CD4-positive, alpha-beta memory T cell (primary cell): ENCODE measurements around the gene CTTNBP2. TPM values are rescaled to one million over a fixed set of nuclear protein-coding genes. Genes with fewer than 3 reads are reported as not detected.

Experiments
- CTCF ChIA-PET: fragments of 350-600 bp; sonication (Branson Sonifier 250); formaldehyde crosslinking; loops from one replicate; lab custom pipeline; 2021; ENCODE audit warnings: inconsistent platforms; ENCODE audit not compliant: partially characterized antibody; lab: Charles Lee
- POLR2A ChIA-PET: fragments of 350-600 bp; sonication (Branson Sonifier 250); formaldehyde crosslinking; loops from one replicate; lab custom pipeline; 2021; ENCODE audit not compliant: partially characterized antibody; lab: Charles Lee
- DNase-seq, 5 donors: peaks; one replicate each; pipeline versions ENCODE4 v3.0.0 to v3.0.0-alpha.2; 2020 to 2022; ENCODE audit warnings: mixed read lengths in 1 of 5
- H3K27ac ChIP-seq: one replicate; pipeline ENCODE4 v1.7.0; 2013; ENCODE audit warnings: low read depth, low read length
- H3K27me3 ChIP-seq: 2 replicates; pipeline ENCODE4 v1.7.0; 2013; ENCODE audit warnings: mild to moderate bottlenecking, low read length, moderate library complexity; ENCODE audit not compliant: insufficient read depth
- H3K36me3 ChIP-seq: 2 replicates; pipeline ENCODE4 v1.7.0; 2013; ENCODE audit warnings: mild to moderate bottlenecking, low read length, moderate library complexity; ENCODE audit not compliant: insufficient read depth
- H3K4me1 ChIP-seq: 2 replicates; pipeline ENCODE4 v1.7.0; 2013; ENCODE audit warnings: mild to moderate bottlenecking, low read length, moderate library complexity; ENCODE audit not compliant: insufficient read depth
- H3K4me3 ChIP-seq, 2 donors: one replicate each; pipeline ENCODE4 v1.7.0; 2013; ENCODE audit warnings: low read length in 2 of 2, mild to moderate bottlenecking in 1 of 2
- H3K9me3 ChIP-seq, 2 donors: one replicate each; pipeline ENCODE4 v1.7.0; 2013; ENCODE audit warnings: low read length in 2 of 2, control low read depth in 1 of 2; ENCODE audit not compliant: control insufficient read depth in 1 of 2
- H3K27ac Mint-ChIP-seq, 7 donors: one replicate each; pipeline ENCODE4 v1.8.0; 2020 to 2021; ENCODE audit warnings: mixed read lengths in 7 of 7, mild to moderate bottlenecking in 6 of 7, inconsistent platforms in 3 of 7, moderate library complexity in 3 of 7
- H3K27me3 Mint-ChIP-seq, 2 donors: one replicate each; pipeline ENCODE4 v1.8.0; 2020 to 2021; ENCODE audit warnings: mixed read lengths in 2 of 2
- H3K36me3 Mint-ChIP-seq, 2 donors: one replicate each; pipeline ENCODE4 v1.8.0; 2020 to 2021; ENCODE audit warnings: mixed read lengths in 2 of 2, inconsistent platforms in 1 of 2, mild to moderate bottlenecking in 1 of 2
- H3K4me1 Mint-ChIP-seq, 4 donors: one replicate each; pipeline ENCODE4 v1.8.0; 2020 to 2021; ENCODE audit warnings: mixed read lengths in 4 of 4, mild to moderate bottlenecking in 1 of 4
- H3K4me3 Mint-ChIP-seq, 8 donors: one replicate each; pipeline ENCODE4 v1.8.0; 2020 to 2021; ENCODE audit warnings: mixed read lengths in 8 of 8, mild to moderate bottlenecking in 7 of 8, moderate library complexity in 6 of 8, inconsistent platforms in 3 of 8
- H3K9me3 Mint-ChIP-seq, 8 donors: one replicate each; pipeline ENCODE4 v1.8.0; 2020 to 2021; ENCODE audit warnings: mixed read lengths in 8 of 8, mild to moderate bottlenecking in 5 of 8, inconsistent platforms in 3 of 8, moderate library complexity in 1 of 8
- intact Hi-C: fragments of 100-400 bp; cut with micrococcal nuclease; formaldehyde crosslinking; loops from one replicate; pipeline ENCODE4 v1.15.1; 2023
- polyA plus RNA-seq, 2 donors: library from polyadenylated mRNA; unstranded; fragments of 300-500 nt; fragmentation: Illumina TruSeq; gene quantifications; one replicate each; pipeline ENCODE4 v1.2.3, GENCODE V29; 2021
- total RNA-seq, 2 experiments: library from RNA; stranded (reverse); gene quantifications; one replicate each; pipeline ENCODE4 v1.2.3, GENCODE V29; 2021

CTTNBP2 gene
- total and polyA plus RNA-seq, 4 experiments from 2014 or later = not detected

DNA sequence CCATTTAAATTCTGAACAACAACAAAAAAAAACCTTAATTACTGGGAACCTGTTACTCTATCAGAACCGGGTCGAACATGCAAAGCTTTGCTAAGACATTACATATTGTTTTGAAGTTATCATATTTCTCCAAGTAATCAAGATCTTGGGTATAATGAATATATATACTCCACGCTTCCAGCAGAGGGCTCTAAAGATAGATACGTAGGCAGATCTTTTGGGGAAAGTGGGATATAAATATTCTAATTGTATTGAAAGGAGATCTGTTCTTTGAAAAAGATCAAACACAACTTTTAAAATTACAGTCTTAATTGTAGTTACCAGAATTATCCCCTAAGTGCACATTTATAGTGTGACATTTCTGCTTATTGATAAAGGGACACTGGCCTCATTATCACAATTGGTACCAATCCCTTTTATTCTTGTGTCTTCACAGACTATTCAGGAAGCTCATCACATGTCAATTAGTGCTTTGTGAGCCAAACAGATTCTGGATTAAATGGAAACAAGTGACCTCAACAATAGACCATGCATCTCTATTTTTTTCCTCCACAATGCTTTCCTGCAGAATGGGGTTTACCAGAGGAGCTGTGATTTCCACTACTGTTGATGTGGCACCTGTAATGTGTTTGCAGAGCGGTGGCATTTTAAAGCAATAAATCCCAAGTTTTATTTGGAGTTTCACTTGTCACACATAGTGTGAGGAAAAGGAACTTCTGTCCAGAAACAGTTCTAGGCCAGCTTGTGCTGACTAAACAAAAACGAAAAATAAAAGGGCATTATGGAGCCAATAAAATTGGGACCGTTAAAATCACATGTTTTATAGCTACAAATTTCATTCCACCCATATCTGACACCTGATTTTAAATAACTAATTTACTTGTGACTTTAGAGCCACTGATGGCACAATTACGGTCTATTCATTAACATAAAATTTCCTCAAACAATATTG is 122.4 kb downstream of the CTTNBP2 start:
- intact Hi-C loops = loop anchor here (10.0 kb wide), 1 partner anchor 444 kb away; no protein-coding TSS in a partner anchor
- no peaks in the 10 kb centered on the region for H3K9me3 Mint-ChIP-seq
- no peak overlapping the region for H3K27ac Mint-ChIP-seq
- H3K36me3 Mint-ChIP-seq = no peaks in the 10 kb centered on the region
- Histone ChIP-seq H3K4me3 (no peak overlapping the region), H3K27ac (no peak overlapping the region), H3K27me3 (no peaks in the 10 kb centered on the region), H3K4me1 (no peaks in the 10 kb centered on the region), H3K9me3 (no peaks in the 10 kb centered on the region), H3K36me3 (no peaks in the 10 kb centered on the region)
- no peak overlapping the region for H3K4me3 Mint-ChIP-seq
- DNase-seq = no peak
- CTCF ChIA-PET = no interaction called here
- no peaks in the 10 kb centered on the region for H3K4me1 Mint-ChIP-seq
- POLR2A ChIA-PET = no interaction called here
- peaks cover 0 to 2% of the 10 kb centered on the region in 2 donors for H3K27me3 Mint-ChIP-seq

DNA sequence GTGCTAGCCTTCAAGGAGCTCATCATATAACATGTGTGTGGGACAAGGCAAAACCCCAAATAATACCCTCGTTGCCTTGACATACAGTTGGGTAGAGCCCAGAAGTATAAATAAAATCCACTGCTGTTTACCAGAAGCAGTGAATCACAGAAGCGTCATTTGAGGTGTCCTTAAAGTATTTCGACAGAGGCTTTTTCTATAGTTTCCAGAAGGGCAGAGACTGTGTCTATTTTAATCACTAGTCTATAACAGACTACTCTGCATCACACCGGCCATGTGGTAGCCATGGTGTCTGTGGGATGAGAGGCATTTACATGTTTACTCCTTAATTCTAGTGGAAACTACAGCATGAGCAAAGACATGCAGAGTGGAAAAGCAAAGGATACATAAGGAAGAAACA is 131.3 kb downstream of the CTTNBP2 start:
- H3K36me3 Mint-ChIP-seq = no peaks in the 10 kb centered on the region
- Histone ChIP-seq H3K27ac (no peak overlapping the region), H3K27me3 (no peaks in the 10 kb centered on the region), H3K9me3 (no peaks in the 10 kb centered on the region), H3K36me3 (no peaks in the 10 kb centered on the region), H3K4me3 (no peak overlapping the region), H3K4me1 (no peaks in the 10 kb centered on the region)
- ChIA-PET CTCF (no interaction called here), POLR2A (no interaction called here)
- H3K27me3 Mint-ChIP-seq = no peaks in the 10 kb centered on the region
- no peak for DNase-seq
- peaks cover 0 to 3% (median 0%) of the 10 kb centered on the region in 8 donors for H3K9me3 Mint-ChIP-seq
- H3K4me1 Mint-ChIP-seq = no peaks in the 10 kb centered on the region
- H3K27ac Mint-ChIP-seq = no peak overlapping the region
- H3K4me3 Mint-ChIP-seq = no peak overlapping the region
- intact Hi-C loops = no loop called here

DNA sequence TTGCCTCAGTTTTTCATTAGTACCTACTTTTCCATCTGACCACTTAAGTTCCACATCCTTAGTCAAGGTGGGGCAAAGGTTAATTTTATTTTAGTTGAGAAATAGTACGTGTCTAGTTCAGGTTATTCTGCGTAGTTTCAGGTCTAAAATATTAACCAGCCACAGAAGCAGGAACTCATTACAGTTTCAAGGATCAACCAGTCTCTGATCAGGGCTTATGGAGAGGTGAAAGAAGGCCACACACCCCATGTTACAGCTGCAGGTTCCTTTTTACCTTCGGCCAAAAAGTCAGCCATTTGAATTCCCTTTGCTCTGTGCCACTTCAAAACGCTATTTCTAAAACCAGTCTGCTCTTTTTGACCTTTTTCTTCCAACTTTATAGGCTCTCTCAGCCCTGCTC is 134.2 kb downstream of the CTTNBP2 start:
- Histone ChIP-seq H3K27ac (no peak overlapping the region), H3K9me3 (no peaks in the 10 kb centered on the region), H3K4me3 (no peak overlapping the region), H3K4me1 (no peaks in the 10 kb centered on the region), H3K36me3 (no peaks in the 10 kb centered on the region), H3K27me3 (no peaks in the 10 kb centered on the region)
- H3K4me1 Mint-ChIP-seq = no peaks in the 10 kb centered on the region
- ChIA-PET CTCF (no interaction called here), POLR2A (no interaction called here)
- no peaks in the 10 kb centered on the region for H3K27me3 Mint-ChIP-seq
- no peak for DNase-seq
- no peaks in the 10 kb centered on the region for H3K36me3 Mint-ChIP-seq
- H3K4me3 Mint-ChIP-seq = no peak overlapping the region
- intact Hi-C loops = no loop called here
- no peak overlapping the region for H3K27ac Mint-ChIP-seq
- H3K9me3 Mint-ChIP-seq = peaks cover 0 to 1% (median 0%) of the 10 kb centered on the region in 8 donors

DNA sequence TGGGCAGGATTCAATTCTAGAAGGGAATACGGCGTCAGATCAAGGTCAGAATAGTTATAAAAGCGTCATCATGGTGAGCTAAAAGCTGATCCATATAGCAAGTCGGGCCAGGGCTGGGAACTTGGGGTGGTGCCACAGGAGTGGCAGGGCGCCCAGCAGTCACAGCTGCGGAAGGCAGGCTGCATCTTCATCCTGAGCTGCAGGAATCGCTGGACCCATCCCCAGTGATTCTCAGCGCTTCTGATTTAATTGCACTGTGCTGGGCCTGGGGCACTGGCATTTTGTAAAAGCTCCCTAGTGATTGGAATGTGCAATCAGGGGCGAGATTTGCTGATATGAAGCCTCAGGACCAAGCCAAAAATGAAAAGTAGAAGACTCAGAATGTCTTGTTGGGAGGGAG is 135.3 kb downstream of the CTTNBP2 start:
- ChIA-PET POLR2A (no interaction called here), CTCF (no interaction called here)
- Histone ChIP-seq H3K27me3 (no peaks in the 10 kb centered on the region), H3K4me3 (no peak overlapping the region), H3K36me3 (no peaks in the 10 kb centered on the region), H3K9me3 (no peaks in the 10 kb centered on the region), H3K4me1 (no peaks in the 10 kb centered on the region), H3K27ac (no peak overlapping the region)
- H3K27me3 Mint-ChIP-seq = no peaks in the 10 kb centered on the region
- H3K4me3 Mint-ChIP-seq = no peak overlapping the region
- intact Hi-C loops = no loop called here
- no peak for DNase-seq
- H3K4me1 Mint-ChIP-seq = no peaks in the 10 kb centered on the region
- H3K9me3 Mint-ChIP-seq = peaks cover 0 to 1% (median 0%) of the 10 kb centered on the region in 8 donors
- H3K36me3 Mint-ChIP-seq = no peaks in the 10 kb centered on the region
- no peak overlapping the region for H3K27ac Mint-ChIP-seq

DNA sequence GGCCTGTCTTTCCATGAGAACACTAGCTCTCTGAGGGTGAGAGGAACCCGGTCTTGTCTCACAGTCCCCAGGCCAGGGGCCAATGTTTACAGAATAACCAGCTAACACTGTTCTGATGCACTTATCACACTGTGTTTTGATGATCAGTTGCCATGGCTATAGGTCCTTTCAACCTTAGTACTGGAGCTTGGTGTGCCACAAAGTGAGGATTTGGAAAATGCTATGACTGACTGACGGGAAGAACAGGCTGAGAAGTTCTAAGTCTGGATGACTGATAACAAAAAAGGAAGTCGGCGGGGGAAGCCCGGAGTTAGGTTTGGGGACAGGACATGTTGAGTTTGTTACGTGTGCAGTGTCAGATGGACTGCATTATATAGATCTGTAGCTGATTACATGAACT is 141.8 kb downstream of the CTTNBP2 start:
- intact Hi-C loops = no loop called here
- DNase-seq = no peak
- no peaks in the 10 kb centered on the region for H3K9me3 ChIP-seq
- no peaks in the 10 kb centered on the region for H3K27me3 ChIP-seq
- no peak overlapping the region for H3K4me3 Mint-ChIP-seq
- no peaks in the 10 kb centered on the region for H3K36me3 ChIP-seq
- H3K27me3 Mint-ChIP-seq = peaks cover 0 to 2% of the 10 kb centered on the region in 2 donors
- no peak overlapping the region for H3K4me3 ChIP-seq
- CTCF ChIA-PET = interaction anchor here (0.8 kb wide), 1 partner anchor 15 kb away, joined by 3 read pairs; no protein-coding TSS in a partner anchor
- H3K4me1 ChIP-seq = no peaks in the 10 kb centered on the region
- POLR2A ChIA-PET = no interaction called here
- no peaks in the 10 kb centered on the region for H3K9me3 Mint-ChIP-seq
- no peaks in the 10 kb centered on the region for H3K36me3 Mint-ChIP-seq
- no peak overlapping the region for H3K27ac ChIP-seq
- no peak overlapping the region for H3K27ac Mint-ChIP-seq
- no peaks in the 10 kb centered on the region for H3K4me1 Mint-ChIP-seq

DNA sequence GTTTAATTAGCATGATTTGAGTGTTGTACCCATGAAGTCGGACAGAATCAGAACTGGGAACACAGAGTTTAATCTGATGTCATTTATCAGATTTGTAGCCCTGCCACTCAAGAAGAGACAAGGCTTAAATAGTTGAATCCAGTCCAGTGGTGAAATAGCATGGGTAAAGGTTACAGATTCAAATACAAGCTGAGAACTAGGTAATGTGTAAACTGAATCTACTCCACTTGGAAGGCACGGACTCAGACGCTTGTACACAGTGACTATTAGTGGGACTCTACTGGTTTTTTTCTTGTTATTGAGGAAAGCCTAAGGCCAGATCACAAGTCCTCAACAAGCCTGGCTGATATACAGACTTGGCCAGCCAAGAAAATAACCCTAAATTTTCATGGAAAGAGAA is 142.9 kb downstream of the CTTNBP2 start:
- Mint-ChIP-seq H3K36me3 (no peaks in the 10 kb centered on the region), H3K27ac (no peak overlapping the region), H3K27me3 (peaks cover 0 to 2% of the 10 kb centered on the region in 2 donors), H3K4me3 (no peak overlapping the region), H3K9me3 (no peaks in the 10 kb centered on the region), H3K4me1 (no peaks in the 10 kb centered on the region)
- H3K27ac ChIP-seq = no peak overlapping the region
- no peaks in the 10 kb centered on the region for H3K4me1 ChIP-seq
- intact Hi-C loops = no loop called here
- ChIA-PET CTCF (no interaction called here), POLR2A (no interaction called here)
- DNase-seq = no peak
- H3K36me3 ChIP-seq = no peaks in the 10 kb centered on the region
- H3K9me3 ChIP-seq = no peaks in the 10 kb centered on the region
- H3K27me3 ChIP-seq = no peaks in the 10 kb centered on the region
- H3K4me3 ChIP-seq = no peak overlapping the region

DNA sequence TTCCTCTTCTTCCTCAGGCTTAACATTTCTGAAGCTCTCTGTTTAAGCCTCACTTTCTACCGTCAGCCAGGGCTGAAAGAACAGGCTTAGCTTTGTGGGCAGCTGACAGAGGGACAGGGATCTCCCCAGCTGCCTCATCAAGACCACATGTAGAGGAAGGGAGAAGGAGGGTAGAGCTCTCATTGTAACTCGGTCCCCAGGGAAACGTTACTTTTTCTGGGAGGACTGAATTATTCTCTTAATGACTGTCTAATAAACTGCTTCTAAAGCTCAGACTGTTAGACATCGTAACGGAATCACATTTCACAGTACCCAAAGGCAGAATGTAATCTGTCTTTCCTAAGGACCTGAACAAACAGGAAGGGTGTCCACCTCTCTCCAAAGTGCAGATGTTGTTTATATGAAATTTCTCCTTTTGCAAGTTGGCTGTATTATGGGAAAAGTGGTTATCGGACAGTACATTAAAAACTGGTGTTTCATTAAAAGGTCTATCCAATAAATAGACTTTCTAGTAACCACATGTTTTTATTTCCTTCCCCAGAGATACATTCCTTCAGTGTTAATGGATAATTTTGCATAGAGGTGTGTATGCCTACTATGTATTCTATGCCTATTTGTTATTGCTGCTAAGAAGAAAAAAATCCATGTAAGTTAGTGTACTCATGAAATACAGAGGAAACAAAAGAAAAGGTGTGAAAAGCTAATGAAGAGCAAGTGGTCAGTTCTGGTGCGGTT is 144.2 kb downstream of the CTTNBP2 start:
- no peaks in the 10 kb centered on the region for H3K4me1 Mint-ChIP-seq
- H3K27ac Mint-ChIP-seq = no peak overlapping the region
- H3K36me3 Mint-ChIP-seq = no peaks in the 10 kb centered on the region
- no peaks in the 10 kb centered on the region for H3K9me3 ChIP-seq
- no peak overlapping the region for H3K4me3 ChIP-seq
- H3K27ac ChIP-seq = no peak overlapping the region
- no peaks in the 10 kb centered on the region for H3K27me3 ChIP-seq
- no peaks in the 10 kb centered on the region for H3K4me1 ChIP-seq
- no peak overlapping the region for H3K4me3 Mint-ChIP-seq
- H3K36me3 ChIP-seq = no peaks in the 10 kb centered on the region
- no peaks in the 10 kb centered on the region for H3K9me3 Mint-ChIP-seq
- CTCF ChIA-PET = no interaction called here
- intact Hi-C loops = no loop called here
- DNase-seq = no peak
- POLR2A ChIA-PET = no interaction called here
- peaks cover 0 to 2% of the 10 kb centered on the region in 2 donors for H3K27me3 Mint-ChIP-seq
